GM21528 (cell line): ENCODE data around the gene EFHC1.

Source experiments
- ATAC-seq: cut with Tn5 transposase; IDR thresholded peaks from one replicate; pipeline ENCODE4 v1.9.1; 2021; ENCODE audit warnings: mild to moderate bottlenecking, moderate library complexity; ENCODE audit not compliant: unreplicated experiment, low FRiP score

EFHC1 gene

GRCh38 chr6:52499681-52500236 is 79.6 kb downstream of the EFHC1 start:
- no peak for ATAC-seq

GRCh38 chr6:52500238-52501129 is 80.3 kb downstream of the EFHC1 start:
- ATAC-seq = no peak

GRCh38 chr6:52502306-52503029 is 82.3 kb downstream of the EFHC1 start:
- ATAC-seq = no peak

- ATAC-seq = no peak
These were observed 83.2 kb downstream of the EFHC1 start for GRCh38 chr6:52503323-52503747.

GRCh38 chr6:52503851-52504781 is 84.0 kb downstream of the EFHC1 start:
- ATAC-seq = no peak

- no peak for ATAC-seq
These were observed 84.6 kb downstream of the EFHC1 start for GRCh38 chr6:52504782-52505136.

GRCh38 chr6:52505726-52506409 is 85.7 kb downstream of the EFHC1 start:
- ATAC-seq = no peak

GRCh38 chr6:52506476-52506875 is 86.3 kb downstream of the EFHC1 start:
- ATAC-seq = no peak

GRCh38 chr6:52507557-52508260 is 87.6 kb downstream of the EFHC1 start:
- no peak for ATAC-seq

- ATAC-seq = no peak
These were observed 88.2 kb downstream of the EFHC1 start for GRCh38 chr6:52508261-52508739.

GRCh38 chr6:52509281-52510212 is 89.4 kb downstream of the EFHC1 start:
- ATAC-seq = no peak

GRCh38 chr6:52510213-52510562 is 90.0 kb downstream of the EFHC1 start:
- no peak for ATAC-seq

GRCh38 chr6:52511163-52511562 is 91.0 kb downstream of the EFHC1 start:
- ATAC-seq = no peak

- no peak for ATAC-seq
These were observed 91.5 kb downstream of the EFHC1 start for GRCh38 chr6:52511572-52512151.

- ATAC-seq = no peak
These were observed 92.1 kb downstream of the EFHC1 start for GRCh38 chr6:52512199-52512598.

GRCh38 chr6:52513464-52513863 is 93.3 kb downstream of the EFHC1 start:
- ATAC-seq = no peak

GRCh38 chr6:52513896-52514295 is 93.8 kb downstream of the EFHC1 start:
- ATAC-seq = no peak

- ATAC-seq = no peak
These were observed 94.4 kb downstream of the EFHC1 start for GRCh38 chr6:52514514-52514913.
